Hair follicular keratinocyte (primary cell): ENCODE results near the gene LGALS7. TPM values are rescaled to one million over a fixed set of nuclear protein-coding genes. Genes with fewer than 3 reads are reported as not detected.

Source experiments
- total RNA-seq: library from RNA; depleted of rRNA; stranded (reverse); fragments of >200 nt; gene quantifications from 2 replicates; pipeline ENCODE4 v1.2.3, GENCODE V29; 2015

LGALS7 gene
- total RNA-seq, result not detected in 2 replicates

GRCh38 chr19:38773469-38774177 lies at the start of gene LGALS7:
TSS of gene LGALS7 (minus strand) at chr19:38773517. CDS start at chr19:38773492, 25 bp downstream.

DNA sequence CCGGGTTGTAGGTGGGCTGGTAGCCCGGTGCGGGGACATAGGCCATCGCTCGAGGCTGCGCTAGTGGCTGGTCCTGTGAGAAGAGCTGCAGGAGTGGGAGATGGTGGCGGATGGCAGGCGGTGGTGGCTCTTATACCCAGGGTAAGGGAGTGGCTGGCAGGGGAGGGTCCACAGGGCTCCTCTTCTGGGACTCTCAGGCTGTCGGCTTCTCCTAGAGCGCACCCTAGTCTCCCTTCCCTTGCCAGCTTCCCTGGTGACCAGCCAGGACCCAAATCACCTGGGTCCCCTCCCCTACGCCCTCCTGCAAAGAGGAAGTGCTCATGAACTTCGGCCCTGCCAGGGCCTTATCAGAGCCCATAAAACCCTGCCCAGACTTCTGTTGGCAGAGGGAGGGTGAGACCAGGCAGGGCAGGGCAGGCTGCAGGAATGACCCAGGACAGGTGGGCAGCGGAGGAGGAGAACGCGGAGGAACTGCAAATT lies 39.6 kb upstream of the LGALS7 start, which contains the start of gene LGALS4:
TSS of gene LGALS4 (minus strand) at position 105 of the 480 bp plus-strand sequence. CDS start at position 46, 59 bp downstream.

DNA sequence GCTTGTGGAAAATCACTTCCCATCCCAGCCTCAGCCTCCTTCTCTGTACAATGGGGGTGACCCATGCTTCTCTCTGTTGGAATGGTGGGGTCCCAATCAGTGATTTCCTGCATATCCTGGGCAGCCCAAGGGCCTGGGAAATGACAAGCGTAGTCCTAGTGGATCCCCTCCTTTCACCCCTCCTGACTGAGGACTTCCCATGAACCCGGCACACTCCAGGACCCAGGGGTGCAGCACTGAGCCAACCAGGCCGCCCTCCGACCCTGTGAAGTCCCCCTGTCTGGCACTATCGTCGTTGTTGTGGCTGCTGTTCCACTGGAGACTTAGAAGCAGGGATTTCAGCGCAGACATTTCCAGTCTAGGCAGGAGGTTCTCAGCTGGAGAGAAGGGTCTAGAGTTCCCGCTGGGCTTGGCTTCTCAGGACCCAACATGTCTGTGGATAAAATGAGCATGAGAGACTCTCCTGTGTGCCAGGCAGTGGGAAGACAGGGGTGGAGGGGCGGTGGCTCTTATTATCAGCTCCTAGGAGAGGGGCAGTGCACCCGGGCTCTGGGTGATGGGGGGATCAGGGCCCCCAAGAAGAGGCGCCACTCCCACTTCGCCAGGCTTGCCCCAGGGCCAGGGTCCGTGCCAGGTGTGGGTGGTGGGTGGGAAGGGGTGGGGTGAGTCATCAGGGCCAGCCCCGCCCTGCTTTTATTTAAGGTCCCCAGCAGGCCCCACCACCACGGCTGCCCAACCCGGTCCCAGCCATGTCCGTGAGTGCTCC lies 15.3 kb upstream of the LGALS7 start, which contains the start of gene LGALS7B:
TSS of gene LGALS7B (plus strand) at position 723 of the 766 bp plus-strand sequence. CDS start at position 750, 27 bp downstream.

GRCh38 chr19:38744298-38744681 lies 29.0 kb downstream of the LGALS7 start, which contains the start of gene CAPN12:
TSS of gene CAPN12 (minus strand) at chr19:38744474. CDS start at chr19:38744165, 309 bp downstream.

Other genes starting within 250 kb of the LGALS7 start
- 0.15 and 0.47 TPM in 2 replicates for gene MAP4K1, start 155.6 kb downstream of the LGALS7 start, total RNA-seq
- 607 and 644 TPM in 2 replicates for gene EIF3K, start 154.3 kb downstream of the LGALS7 start, total RNA-seq
- gene ACTN4, start 125.9 kb downstream of the LGALS7 start, total RNA-seq, result 394 and 403 TPM in 2 replicates
- gene CAPN12, start 29.0 kb downstream of the LGALS7 start, total RNA-seq, result 9.0 and 11.1 TPM in 2 replicates
- gene LGALS7B, start 15.7 kb upstream of the LGALS7 start, total RNA-seq, result 235 and 1,076 TPM in 2 replicates
- gene LGALS4, start 39.4 kb upstream of the LGALS7 start, total RNA-seq, result not detected in 2 replicates
- 43.7 and 53.1 TPM in 2 replicates for gene ECH1, start 58.3 kb upstream of the LGALS7 start, total RNA-seq
- gene HNRNPL, start 76.5 kb upstream of the LGALS7 start, total RNA-seq, result 176 and 276 TPM in 2 replicates
- gene RINL, start 104.8 kb upstream of the LGALS7 start, total RNA-seq, result 7.9 and 12.2 TPM in 2 replicates
- 48.7 and 64.2 TPM in 2 replicates for gene SIRT2, start 126.1 kb upstream of the LGALS7 start, total RNA-seq
- 21.0 and 31.2 TPM in 2 replicates for gene NFKBIB, start 126.5 kb upstream of the LGALS7 start, total RNA-seq
- not detected in 2 replicates for gene CCER2, start 138.7 kb upstream of the LGALS7 start, total RNA-seq
- gene SARS2, start 157.2 kb upstream of the LGALS7 start, total RNA-seq, result 30.1 and 45.1 TPM in 2 replicates
- 57.1 and 114 TPM in 2 replicates for gene MRPS12, start 157.4 kb upstream of the LGALS7 start, total RNA-seq
- 19.6 and 24.5 TPM in 2 replicates for gene FBXO17, start 202.2 kb upstream of the LGALS7 start, total RNA-seq